Esophagus muscularis mucosa (tissue), 4 donors: ENCODE measurements around the gene KRT37.

ENCODE experiments used
- CTCF ChIP-seq, 3 experiments: fragments of 200-600 bp in 2 of 3; fragments of 450-650 bp in 1 of 3; sonication (generic) in 2 of 3; IDR thresholded peaks; one replicate each; pipeline ENCODE4 v1.5.1; 2017 to 2019; ENCODE audit warnings: antibody characterized with exemption in 3 of 3, mild to moderate bottlenecking in 2 of 3, moderate library complexity in 1 of 3
- EP300 ChIP-seq: sonication (generic); formaldehyde crosslinking; IDR thresholded peaks from one replicate; pipeline ENCODE4 v1.6.1; 2017; ENCODE audit warnings: antibody characterized with exemption
- POLR2A ChIP-seq: fragments of 450-650 bp; IDR thresholded peaks from one replicate; pipeline ENCODE4 v1.6.1; 2017; ENCODE audit warnings: antibody characterized with exemption, moderate library complexity, mild to moderate bottlenecking, low read depth
- POLR2AphosphoS5 ChIP-seq, 2 donors: sonication (generic); formaldehyde crosslinking; IDR thresholded peaks; one replicate each; pipeline ENCODE4 v1.6.1; 2017; ENCODE audit warnings: antibody characterized with exemption in 2 of 2

DNA sequence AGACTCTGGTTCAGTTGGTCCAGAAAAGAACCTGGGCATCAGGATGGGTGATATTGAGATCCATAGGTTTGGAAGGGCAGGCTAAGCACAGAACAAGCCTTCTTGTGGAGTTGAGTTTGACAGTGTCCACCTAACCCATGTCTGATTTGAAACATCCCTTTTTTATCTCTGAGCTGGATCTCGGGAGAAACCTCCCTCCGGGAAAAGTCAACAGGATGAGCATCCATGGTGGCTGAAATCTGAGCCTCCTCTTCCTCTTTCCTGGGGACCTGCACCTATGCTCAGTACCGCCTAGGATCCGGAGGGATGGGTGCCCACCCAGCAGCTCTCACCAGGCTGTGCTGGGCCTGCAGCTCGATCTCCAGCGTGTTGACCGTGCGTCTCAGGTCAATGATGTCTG is 39.4 kb upstream of the KRT37 start:
- TF ChIP-seq EP300 (no peak), CTCF (IDR thresholded peaks at IDR 0.05) (no peak), POLR2A (no peak), POLR2AphosphoS5 (IDR thresholded peaks at IDR 0.05) (no peak)
